ENCODE data around the gene VPS13C. TPM values are rescaled to one million over a fixed set of nuclear protein-coding genes. Genes with fewer than 3 reads are reported as not detected.

The VPS13C gene
- total and polyA plus RNA-seq, 2 experiments from 2014 or later = 6.7 to 60.9 TPM

- Histone ChIP-seq H3K9me3 (ENCODE audit: low read depth) (no peaks in the 10 kb centered on the region), H3K4me1 (ENCODE audit: insufficient read depth) (no peaks in the 10 kb centered on the region), H4K20me1 (ENCODE audit: insufficient read depth, poor library complexity, severe bottlenecking) (no peaks in the 10 kb centered on the region), H3K79me2 (no peaks in the 10 kb centered on the region), H3K9me2 (replicated peaks; ENCODE audit: insufficient read depth) (no peaks in the 10 kb centered on the region), H2AFZ (no peak overlapping the region), H3K27me3 (no peaks in the 10 kb centered on the region), H3K4me3 (no peak overlapping the region), H3K27ac (no peak overlapping the region), H3K4me2 (no peak overlapping the region), H3K36me3 (replicated peaks; ENCODE audit: insufficient read depth, low read depth) (no peaks in the 10 kb centered on the region)
- no peak for DNase-seq (ENCODE audit: low spot score)
- 95% methylated on average over 2 of the region's 2 CpGs for WGBS (ENCODE audit: low lambda C conversion rate, missing lambda C conversion rate)
- TF ChIP-seq CTCF (IDR thresholded peaks at IDR 0.05; ENCODE audit: poor library complexity) = no peak
These were observed 116.3 kb downstream of the VPS13C start for GRCh38 chr15:61943992-61944391.

DNA sequence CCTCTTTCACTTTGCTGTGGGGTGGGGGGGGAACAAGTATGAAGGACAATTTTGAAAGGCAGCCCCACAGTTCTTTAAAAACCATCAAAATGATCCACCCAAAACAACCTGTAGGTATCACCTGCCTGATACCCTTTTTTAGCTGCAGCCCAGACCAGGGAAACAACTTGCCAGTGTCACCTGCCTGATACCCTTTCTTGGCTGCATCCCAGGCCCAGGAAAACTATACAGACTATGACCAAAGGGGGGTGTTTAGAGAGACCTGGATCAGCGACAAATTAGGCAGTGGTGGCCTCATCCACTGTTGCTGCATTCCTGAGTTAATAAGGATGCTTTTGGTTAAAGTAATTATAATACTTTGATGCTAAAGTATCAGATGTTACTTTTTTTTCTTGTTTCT is 122.0 kb downstream of the VPS13C start:
- Histone ChIP-seq H3K9me2 (replicated peaks; ENCODE audit: insufficient read depth) (no peaks in the 10 kb centered on the region), H3K4me2 (no peak overlapping the region), H3K79me2 (no peaks in the 10 kb centered on the region), H3K9me3 (ENCODE audit: low read depth) (no peaks in the 10 kb centered on the region), H4K20me1 (ENCODE audit: insufficient read depth, poor library complexity, severe bottlenecking) (no peaks in the 10 kb centered on the region), H3K4me1 (ENCODE audit: insufficient read depth) (no peaks in the 10 kb centered on the region), H3K4me3 (no peak overlapping the region), H2AFZ (no peak overlapping the region), H3K27me3 (no peaks in the 10 kb centered on the region), H3K36me3 (replicated peaks; ENCODE audit: insufficient read depth, low read depth) (no peaks in the 10 kb centered on the region), H3K27ac (no peak overlapping the region)
- 96% methylated on average over 1 of the region's 1 CpG for WGBS (ENCODE audit: low lambda C conversion rate, missing lambda C conversion rate)
- DNase-seq (ENCODE audit: low spot score) = no peak
- TF ChIP-seq EZH2 (IDR thresholded peaks at IDR 0.05; ENCODE audit: borderline replicate concordance) (no peak), CTCF (IDR thresholded peaks at IDR 0.05; ENCODE audit: poor library complexity) (no peak), EZH2phosphoT487 (IDR thresholded peaks at IDR 0.05; ENCODE audit: low read depth, severe bottlenecking, unreplicated experiment) (no peak)

DNA sequence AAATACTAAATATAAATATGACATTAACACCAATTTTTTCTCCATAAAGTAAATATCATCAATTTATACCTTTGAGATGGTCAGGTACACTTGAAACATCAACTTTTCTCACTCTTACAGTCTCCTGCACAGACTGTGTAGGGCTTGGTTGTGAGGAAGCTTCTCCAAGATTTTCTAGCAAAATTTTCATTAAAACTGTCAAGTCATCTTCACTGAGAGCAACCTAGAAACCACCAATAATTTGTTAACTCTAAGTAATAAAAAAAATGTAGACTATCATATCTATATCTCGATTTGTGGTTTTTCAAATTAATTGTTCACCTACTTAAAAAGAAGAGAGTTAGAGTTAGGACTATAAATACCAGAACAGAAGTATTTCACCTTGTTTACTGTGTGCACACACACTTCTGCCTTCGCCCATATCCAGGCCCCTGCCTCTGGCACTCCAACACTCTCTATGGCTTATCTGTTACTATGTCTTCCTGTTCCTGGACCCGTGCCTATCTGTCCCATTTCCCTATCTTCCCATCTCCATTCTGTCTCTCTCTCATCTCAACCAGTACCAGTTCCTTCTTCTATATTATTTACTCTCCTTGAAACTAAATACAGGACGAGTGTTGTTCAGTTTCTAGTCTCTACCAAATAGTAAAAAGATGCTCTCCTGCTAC is 123.6 kb downstream of the VPS13C start:
- 70% methylated on average over 4 of the region's 4 CpGs for WGBS (ENCODE audit: low lambda C conversion rate, missing lambda C conversion rate)
- no peaks in the 10 kb centered on the region for H4K20me1 ChIP-seq (ENCODE audit: insufficient read depth, poor library complexity, severe bottlenecking)
- H3K36me3 ChIP-seq (replicated peaks; ENCODE audit: insufficient read depth, low read depth) = no peaks in the 10 kb centered on the region
- no peak overlapping the region for H2AFZ ChIP-seq
- no peaks in the 10 kb centered on the region for H3K27me3 ChIP-seq
- DNase-seq (ENCODE audit: low spot score) = no peak
- no peak overlapping the region for H3K4me2 ChIP-seq
- H3K79me2 ChIP-seq = no peaks in the 10 kb centered on the region
- no peaks in the 10 kb centered on the region for H3K9me2 ChIP-seq (replicated peaks; ENCODE audit: insufficient read depth)
- H3K9me3 ChIP-seq (ENCODE audit: low read depth) = no peaks in the 10 kb centered on the region
- H3K4me1 ChIP-seq (ENCODE audit: insufficient read depth) = no peaks in the 10 kb centered on the region
- no peak overlapping the region for H3K27ac ChIP-seq
- TF ChIP-seq CTCF (IDR thresholded peaks at IDR 0.05; ENCODE audit: poor library complexity) (no peak), EZH2phosphoT487 (IDR thresholded peaks at IDR 0.05; ENCODE audit: low read depth, severe bottlenecking, unreplicated experiment) (no peak), EZH2 (IDR thresholded peaks at IDR 0.05; ENCODE audit: borderline replicate concordance) (no peak)
- H3K4me3 ChIP-seq = no peak overlapping the region

DNA sequence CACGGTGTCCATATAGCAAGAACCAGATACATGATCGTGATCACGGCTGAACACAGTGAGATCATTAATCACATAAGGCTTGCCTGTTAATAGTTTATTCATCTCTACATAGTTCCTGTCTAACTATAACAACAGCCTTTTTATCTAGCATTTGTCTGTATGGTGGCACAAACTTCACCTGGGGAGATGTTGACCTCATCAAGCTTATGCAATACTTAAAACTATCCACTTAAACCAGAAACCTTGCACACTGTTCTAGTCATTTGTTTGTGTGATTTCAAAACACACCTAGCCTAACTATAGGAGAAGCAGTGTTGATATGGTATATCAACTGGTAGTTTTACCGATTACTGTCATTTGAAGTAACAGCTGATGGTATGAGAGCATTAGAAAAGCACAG is 124.8 kb downstream of the VPS13C start:
- H3K4me2 ChIP-seq = no peak overlapping the region
- H4K20me1 ChIP-seq (ENCODE audit: insufficient read depth, poor library complexity, severe bottlenecking) = no peaks in the 10 kb centered on the region
- H3K27ac ChIP-seq = no peak overlapping the region
- WGBS (ENCODE audit: low lambda C conversion rate, missing lambda C conversion rate) = 93% methylated on average over 4 of the region's 4 CpGs
- H3K79me2 ChIP-seq = no peaks in the 10 kb centered on the region
- no peak for TF ChIP-seq EZH2phosphoT487 (IDR thresholded peaks at IDR 0.05; ENCODE audit: low read depth, severe bottlenecking, unreplicated experiment)
- no peak for TF ChIP-seq EZH2 (IDR thresholded peaks at IDR 0.05; ENCODE audit: borderline replicate concordance)
- no peak for TF ChIP-seq CTCF (IDR thresholded peaks at IDR 0.05; ENCODE audit: poor library complexity)
- H3K4me3 ChIP-seq = no peak overlapping the region
- no peaks in the 10 kb centered on the region for H3K9me2 ChIP-seq (replicated peaks; ENCODE audit: insufficient read depth)
- H3K9me3 ChIP-seq (ENCODE audit: low read depth) = no peaks in the 10 kb centered on the region
- no peak overlapping the region for H2AFZ ChIP-seq
- H3K27me3 ChIP-seq = no peaks in the 10 kb centered on the region
- no peak for DNase-seq (ENCODE audit: low spot score)
- H3K36me3 ChIP-seq (replicated peaks; ENCODE audit: insufficient read depth, low read depth) = no peaks in the 10 kb centered on the region
- H3K4me1 ChIP-seq (ENCODE audit: insufficient read depth) = no peaks in the 10 kb centered on the region

Data from hepatocyte (in vitro differentiated cells).